ENCODE data around the gene ABCG2.
"Not testable (repeated sequence)": the region's sequence is repeated elsewhere in the genome, so short reads cannot be mapped to it uniquely, and the experiment has no call there.

The ABCG2 gene

DNA sequence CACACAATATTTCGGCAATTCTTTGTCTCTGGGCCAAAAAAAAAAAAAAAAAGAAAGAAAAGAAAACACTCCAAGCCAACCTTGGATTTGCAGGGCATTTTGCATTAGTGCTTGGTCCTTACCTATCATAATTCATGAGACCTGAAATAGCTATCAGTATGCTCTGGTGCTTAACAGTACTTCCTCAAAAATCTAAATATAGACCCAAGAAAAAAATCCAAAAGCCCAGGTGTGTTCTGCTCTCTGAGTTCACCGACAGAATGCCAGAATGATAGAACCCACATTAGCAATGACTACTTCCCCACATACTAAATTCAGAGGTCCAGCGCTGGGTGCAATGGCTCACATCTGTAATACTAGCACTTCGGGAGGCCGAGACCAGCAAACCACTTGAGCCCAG is 42.9 kb downstream of the ABCG2 start:
- H3K4me3 ChIP-seq (ENCODE audit: low read length) = no peak overlapping the region
- DNase-seq (ENCODE audit: low read depth) = no peak
- TF ChIP-seq, protein P1, sequence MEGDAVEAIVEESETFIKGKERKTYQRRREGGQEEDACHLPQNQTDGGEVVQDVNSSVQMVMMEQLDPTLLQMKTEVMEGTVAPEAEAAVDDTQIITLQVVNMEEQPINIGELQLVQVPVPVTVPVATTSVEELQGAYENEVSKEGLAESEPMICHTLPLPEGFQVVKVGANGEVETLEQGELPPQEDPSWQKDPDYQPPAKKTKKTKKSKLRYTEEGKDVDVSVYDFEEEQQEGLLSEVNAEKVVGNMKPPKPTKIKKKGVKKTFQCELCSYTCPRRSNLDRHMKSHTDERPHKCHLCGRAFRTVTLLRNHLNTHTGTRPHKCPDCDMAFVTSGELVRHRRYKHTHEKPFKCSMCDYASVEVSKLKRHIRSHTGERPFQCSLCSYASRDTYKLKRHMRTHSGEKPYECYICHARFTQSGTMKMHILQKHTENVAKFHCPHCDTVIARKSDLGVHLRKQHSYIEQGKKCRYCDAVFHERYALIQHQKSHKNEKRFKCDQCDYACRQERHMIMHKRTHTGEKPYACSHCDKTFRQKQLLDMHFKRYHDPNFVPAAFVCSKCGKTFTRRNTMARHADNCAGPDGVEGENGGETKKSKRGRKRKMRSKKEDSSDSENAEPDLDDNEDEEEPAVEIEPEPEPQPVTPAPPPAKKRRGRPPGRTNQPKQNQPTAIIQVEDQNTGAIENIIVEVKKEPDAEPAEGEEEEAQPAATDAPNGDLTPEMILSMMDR (conservative IDR thresholded peaks at IDR 0.05; ENCODE audit: low read length) = no peak

DNA sequence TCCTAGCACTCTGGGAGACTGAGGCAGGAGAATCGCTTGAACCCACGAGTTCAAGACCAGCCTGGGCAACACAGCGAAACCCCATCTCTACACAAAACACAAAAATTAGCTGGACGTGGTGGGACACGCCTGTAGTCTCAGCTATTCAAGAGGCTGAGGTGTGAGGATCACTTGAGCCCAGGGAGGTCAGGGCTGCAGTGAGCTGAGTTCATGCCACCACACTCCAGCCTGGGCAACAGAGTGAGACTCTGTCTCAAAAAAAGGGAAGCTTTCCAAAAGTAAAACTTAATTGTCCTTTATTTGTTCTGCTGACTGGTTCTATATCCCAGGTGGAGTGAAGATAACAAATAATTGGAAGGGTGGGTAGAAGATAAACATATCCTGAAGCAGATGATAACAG is 45.6 kb downstream of the ABCG2 start:
- TF ChIP-seq, protein P1 (conservative IDR thresholded peaks at IDR 0.05; ENCODE audit: low read length) = no peak
- DNase-seq (ENCODE audit: low read depth) = no peak
- H3K4me3 ChIP-seq (ENCODE audit: low read length) = no peak overlapping the region

DNA sequence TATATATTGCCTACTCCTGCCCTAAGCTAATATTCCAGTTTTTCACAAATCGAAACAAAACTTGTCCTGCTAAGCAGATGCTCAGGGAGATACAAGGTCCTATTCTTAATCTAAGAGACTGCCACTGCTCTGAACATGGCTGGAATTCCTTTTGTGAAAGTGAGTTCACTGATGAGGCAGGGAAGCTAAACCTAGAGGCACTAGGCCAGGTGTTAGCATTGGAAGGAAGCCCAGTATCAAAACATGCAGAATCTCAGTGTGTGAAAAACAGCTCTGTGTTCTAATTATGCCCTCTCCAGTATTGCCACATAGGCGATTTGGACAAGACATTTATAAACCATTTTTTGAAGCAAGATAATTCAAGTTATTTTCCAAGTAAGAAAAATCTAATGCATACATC is 47.6 kb downstream of the ABCG2 start:
- TF ChIP-seq, protein P1 (conservative IDR thresholded peaks at IDR 0.05; ENCODE audit: low read length) = no peak
- no peak for DNase-seq (ENCODE audit: low read depth)
- H3K4me3 ChIP-seq (ENCODE audit: low read length) = no peak overlapping the region

DNA sequence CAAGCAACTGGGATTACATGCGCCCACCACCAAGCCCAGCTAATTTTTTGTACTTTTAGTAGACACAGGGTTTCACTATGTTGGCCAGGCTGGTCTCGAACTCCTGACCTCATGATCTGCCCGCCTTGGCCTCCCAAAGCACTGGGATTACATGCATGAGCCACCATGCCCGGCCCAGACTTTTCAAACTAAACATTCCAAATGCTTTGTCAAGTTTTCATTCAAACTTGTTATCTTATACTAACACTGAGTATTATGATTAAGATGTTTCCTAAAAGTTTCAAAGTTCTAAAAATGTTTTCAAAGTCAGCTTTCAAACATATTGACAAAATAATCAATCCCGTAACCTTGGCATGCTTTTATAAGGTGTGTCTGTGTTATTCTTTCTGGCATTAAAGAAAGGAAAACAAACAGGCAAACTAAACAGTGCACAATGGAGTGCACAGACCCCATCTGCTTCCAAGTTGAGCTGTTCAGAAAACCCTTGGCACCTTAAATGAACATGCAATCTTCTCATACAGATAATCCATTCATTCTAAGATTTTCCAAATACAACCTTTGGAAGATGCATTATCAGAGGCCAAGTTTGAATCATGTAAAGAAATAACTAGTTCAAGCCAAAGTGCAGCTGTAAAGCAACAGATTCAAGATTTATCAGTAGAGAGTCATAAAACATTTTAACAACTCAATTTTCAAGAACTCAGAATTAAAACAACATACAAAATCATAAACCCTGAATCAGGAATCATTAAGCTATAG is 49.1 kb downstream of the ABCG2 start:
- no peak for DNase-seq (ENCODE audit: low read depth)
- no peak overlapping the region for H3K4me3 ChIP-seq (ENCODE audit: low read length)
- TF ChIP-seq, protein P1 (conservative IDR thresholded peaks at IDR 0.05; ENCODE audit: low read length) = no peak

DNA sequence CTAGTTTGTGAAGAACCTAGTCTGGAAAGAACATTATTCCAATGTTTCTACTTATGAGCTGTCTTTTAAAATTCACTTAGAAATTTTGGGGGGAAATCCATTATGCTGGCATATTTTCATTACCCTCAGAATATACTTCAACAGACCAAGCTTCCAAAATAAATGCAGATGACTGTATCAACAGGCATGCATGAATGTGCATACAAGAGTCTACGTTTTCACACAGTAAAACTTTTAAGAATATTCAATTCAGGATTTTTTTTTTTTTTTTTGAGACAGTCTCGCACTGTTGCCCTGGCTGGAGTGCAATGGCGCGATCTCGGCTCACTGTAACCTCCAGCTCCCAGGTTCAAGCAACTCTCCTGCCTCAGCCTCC is 49.7 kb downstream of the ABCG2 start:
- TF ChIP-seq, protein P1 (conservative IDR thresholded peaks at IDR 0.05; ENCODE audit: low read length) = no peak

DNA sequence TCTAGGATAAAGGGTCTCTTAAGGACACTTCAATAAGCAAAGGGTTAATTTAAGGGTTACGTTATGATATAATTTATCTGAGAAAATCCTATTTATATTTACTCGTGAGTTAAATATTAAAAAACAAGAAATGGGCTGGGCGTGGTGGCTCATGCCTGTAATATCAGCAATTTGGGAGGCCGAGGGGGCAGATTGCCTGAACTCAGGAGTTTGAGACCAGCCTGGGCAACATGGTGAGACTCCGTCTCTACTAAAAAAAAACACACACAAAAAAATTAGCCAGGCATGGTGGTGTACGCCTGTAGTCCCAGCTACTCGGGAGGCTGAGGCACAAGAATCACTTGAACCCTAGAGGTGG is 50.4 kb downstream of the ABCG2 start:
- DNase-seq (ENCODE audit: low read depth); H3K4me3 ChIP-seq (ENCODE audit: low read length): not testable (repeated sequence)

More for the DNA sequence above, 49.7 kb downstream of the ABCG2 start:
- no peak overlapping the region for H3K4me3 ChIP-seq (ENCODE audit: low read length)
- no peak for DNase-seq (ENCODE audit: low read depth)

DNA sequence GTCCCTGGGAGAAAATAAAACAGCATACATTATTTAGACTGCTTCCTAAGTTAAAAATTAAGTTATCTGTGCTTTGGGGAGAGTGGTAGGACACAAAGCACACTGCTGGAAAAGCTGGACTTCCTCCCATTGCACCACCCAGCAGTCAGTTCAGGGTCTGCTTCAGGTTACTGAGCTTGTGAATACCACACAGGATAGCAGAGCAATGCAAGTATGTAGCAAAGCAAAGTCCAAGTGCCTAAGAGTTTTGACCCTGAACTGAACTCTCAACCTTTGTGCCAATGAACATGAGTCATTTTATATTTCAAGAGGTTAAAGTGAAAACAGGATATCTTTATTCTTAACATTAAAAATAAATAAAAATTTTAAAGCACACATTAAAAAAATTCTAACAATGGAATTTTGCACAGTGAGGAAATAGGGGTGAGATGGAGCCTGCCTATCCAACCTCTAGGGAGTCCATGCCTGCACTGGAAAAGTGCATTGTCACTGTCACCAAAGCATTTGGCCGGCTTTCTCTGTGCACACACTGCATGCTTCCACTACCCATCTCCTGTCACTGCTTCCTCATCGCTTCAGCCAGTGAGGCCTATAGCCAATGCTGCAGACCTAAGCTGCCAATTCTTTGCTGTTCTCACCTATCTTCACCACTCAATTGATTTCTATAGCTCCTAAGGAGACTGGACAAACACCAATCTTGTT is 50.9 kb downstream of the ABCG2 start:
- DNase-seq (ENCODE audit: low read depth) = peak; percentile 8
- no peak overlapping the region for H3K4me3 ChIP-seq (ENCODE audit: low read length)
- TF ChIP-seq, protein P1 (conservative IDR thresholded peaks at IDR 0.05; ENCODE audit: low read length) = no peak

Measured in AG10803 (cell line).